ENCODE results near the gene NAGA.

Gene NAGA

GRCh38 chr22:42073621-42074041 is 3.0 kb upstream of the NAGA start:
- TF ChIP-seq TCF12 (IDR thresholded peaks at IDR 0.05; ENCODE audit: low read depth), result no peak
- no peak for TF ChIP-seq RAD21 (IDR thresholded peaks at IDR 0.05; ENCODE audit: low read depth)
- no peak for TF ChIP-seq TAF1 (IDR thresholded peaks at IDR 0.05; ENCODE audit: low read depth)
- no peak for TF ChIP-seq EP300 (IDR thresholded peaks at IDR 0.05; ENCODE audit: borderline replicate concordance)
- no peak for TF ChIP-seq FOXM1 (IDR thresholded peaks at IDR 0.05; ENCODE audit: borderline replicate concordance, low read depth)
- TF ChIP-seq TEAD4 (IDR thresholded peaks at IDR 0.05), result no peak
- no peak for TF ChIP-seq CREB1 (IDR thresholded peaks at IDR 0.05; ENCODE audit: low read depth)
- no peak for TF ChIP-seq REST (IDR thresholded peaks at IDR 0.05; ENCODE audit: low read depth)
- TF ChIP-seq YY1 (IDR thresholded peaks at IDR 0.05; ENCODE audit: low read depth), result no peak
- TF ChIP-seq MAX (IDR thresholded peaks at IDR 0.05), result no peak

GRCh38 chr22:42072606-42073330 is 2.2 kb upstream of the NAGA start:
- TF ChIP-seq RAD21 (IDR thresholded peaks at IDR 0.05; ENCODE audit: low read depth) (no peak), REST (IDR thresholded peaks at IDR 0.05; ENCODE audit: low read depth) (no peak), USF1 (IDR thresholded peaks at IDR 0.05) (no peak), ZBTB7A (IDR thresholded peaks at IDR 0.05; ENCODE audit: low read depth) (no peak), NFIC (IDR thresholded peaks at IDR 0.05) (no peak), TEAD4 (IDR thresholded peaks at IDR 0.05) (no peak), YY1 (IDR thresholded peaks at IDR 0.05; ENCODE audit: low read depth) (no peak), MAX (IDR thresholded peaks at IDR 0.05) (no peak), TCF12 (IDR thresholded peaks at IDR 0.05; ENCODE audit: low read depth) (no peak), EGR1 (IDR thresholded peaks at IDR 0.05) (no peak), TAF1 (IDR thresholded peaks at IDR 0.05; ENCODE audit: low read depth) (no peak), CREB1 (IDR thresholded peaks at IDR 0.05; ENCODE audit: low read depth) (no peak)

- 0 out of 2 replicates have a peak, but pooled peaks have one; percentile 16 for TF ChIP-seq ZBTB7A (IDR thresholded peaks at IDR 0.05; ENCODE audit: low read depth)
- no peak for TF ChIP-seq FOXM1 (IDR thresholded peaks at IDR 0.05; ENCODE audit: borderline replicate concordance, low read depth)
Observed at GRCh38 chr22:42069801-42070516, 653 bp downstream of the NAGA start.

- TF ChIP-seq ZBTB7A (IDR thresholded peaks at IDR 0.05; ENCODE audit: low read depth) (no peak), EP300 (IDR thresholded peaks at IDR 0.05; ENCODE audit: borderline replicate concordance) (no peak), CREB1 (IDR thresholded peaks at IDR 0.05; ENCODE audit: low read depth) (no peak)
Observed at GRCh38 chr22:42068291-42068690, 2.3 kb downstream of the NAGA start.

GRCh38 chr22:42067671-42068251 is 2.9 kb downstream of the NAGA start:
- no peak for TF ChIP-seq FOXM1 (IDR thresholded peaks at IDR 0.05; ENCODE audit: borderline replicate concordance, low read depth)
- no peak for TF ChIP-seq CEBPB (IDR thresholded peaks at IDR 0.05)
- TF ChIP-seq EP300 (IDR thresholded peaks at IDR 0.05; ENCODE audit: borderline replicate concordance), result no peak
- TF ChIP-seq ZBTB7A (IDR thresholded peaks at IDR 0.05; ENCODE audit: low read depth), result no peak
- no peak for TF ChIP-seq USF1 (IDR thresholded peaks at IDR 0.05)
- TF ChIP-seq TEAD4 (IDR thresholded peaks at IDR 0.05), result no peak
- TF ChIP-seq NFIC (IDR thresholded peaks at IDR 0.05), result no peak
- TF ChIP-seq YY1 (IDR thresholded peaks at IDR 0.05; ENCODE audit: low read depth), result no peak
- no peak for TF ChIP-seq TCF12 (IDR thresholded peaks at IDR 0.05; ENCODE audit: low read depth)
- no peak for TF ChIP-seq REST (IDR thresholded peaks at IDR 0.05; ENCODE audit: low read depth)
- TF ChIP-seq EGR1 (IDR thresholded peaks at IDR 0.05), result no peak
- no peak for TF ChIP-seq RAD21 (IDR thresholded peaks at IDR 0.05; ENCODE audit: low read depth)
- no peak for TF ChIP-seq CREB1 (IDR thresholded peaks at IDR 0.05; ENCODE audit: low read depth)
- TF ChIP-seq TAF1 (IDR thresholded peaks at IDR 0.05; ENCODE audit: low read depth), result no peak
- no peak for TF ChIP-seq MAX (IDR thresholded peaks at IDR 0.05)

Measured in Ishikawa (cell line).